GM12874 (cell line): Measurements from ENCODE around the gene TMEM19.

Experiments used
- CTCF ChIP-seq: IDR thresholded peaks from 2 replicates; pipeline ENCODE4 v1.5.1; 2011; ENCODE audit warnings: low read depth, mild to moderate bottlenecking, control low read depth, low read length, moderate library complexity; ENCODE audit not compliant: insufficient read depth

TMEM19 gene

GRCh38 chr12:71725011-71725410 is 39.1 kb downstream of the TMEM19 start:
- TF ChIP-seq CTCF = no peak

GRCh38 chr12:71726548-71726947 is 40.7 kb downstream of the TMEM19 start:
- TF ChIP-seq CTCF = no peak

- TF ChIP-seq CTCF = no peak
Measured at GRCh38 chr12:71727958-71728357, 42.1 kb downstream of the TMEM19 start.

GRCh38 chr12:71730936-71731335 is 45.1 kb downstream of the TMEM19 start:
- TF ChIP-seq CTCF = no peak

GRCh38 chr12:71731439-71732356 is 45.8 kb downstream of the TMEM19 start:
- peak; percentile 33 for TF ChIP-seq CTCF

GRCh38 chr12:71732357-71732712 is 46.5 kb downstream of the TMEM19 start:
- no peak for TF ChIP-seq CTCF

- no peak for TF ChIP-seq CTCF
Measured at GRCh38 chr12:71737197-71737596, 51.3 kb downstream of the TMEM19 start.

GRCh38 chr12:71742998-71743397 is 57.1 kb downstream of the TMEM19 start:
- no peak for TF ChIP-seq CTCF
